Stimulated activated CD4-positive, alpha-beta T cell treated with anti-CD3 and anti-CD28 coated beads, Interleukin-2, amount 100 ng/mL, for 4 hours (primary cell): ENCODE data around the gene ALX4.

ENCODE experiments used
- DNase-seq: peaks from one replicate; pipeline ENCODE4 v3.0.0-alpha.2; 2020; ENCODE audit warnings: low read depth

Gene ALX4

GRCh38 chr11:44315947-44316658 is 6.2 kb upstream of the ALX4 start:
- DNase-seq, result no peak

- no peak for DNase-seq
Measured at GRCh38 chr11:44314733-44315132, 4.8 kb upstream of the ALX4 start.

GRCh38 chr11:44313761-44314489 is 4.0 kb upstream of the ALX4 start:
- DNase-seq, result no peak

- no peak for DNase-seq
Measured at GRCh38 chr11:44312876-44313275, 2.9 kb upstream of the ALX4 start.

GRCh38 chr11:44311339-44312261 is 1.7 kb upstream of the ALX4 start:
- no peak for DNase-seq

GRCh38 chr11:44310463-44311272 is 729 bp upstream of the ALX4 start:
- DNase-seq, result no peak

GRCh38 chr11:44310206-44310462 is 195 bp upstream of the ALX4 start:
- no peak for DNase-seq

- DNase-seq, result no peak
Measured at GRCh38 chr11:44308923-44309477, 939 bp downstream of the ALX4 start.

GRCh38 chr11:44308256-44308922 is 1.6 kb downstream of the ALX4 start:
- no peak for DNase-seq

GRCh38 chr11:44307340-44308099 is 2.4 kb downstream of the ALX4 start:
- no peak for DNase-seq

GRCh38 chr11:44306918-44307244 is 3.1 kb downstream of the ALX4 start:
- no peak for DNase-seq

- DNase-seq, result no peak
Measured at GRCh38 chr11:44306052-44306917, 3.7 kb downstream of the ALX4 start.

- DNase-seq, result peak; percentile 21
Measured at GRCh38 chr11:44305470-44306051, 4.4 kb downstream of the ALX4 start.

- DNase-seq, result no peak
Measured at GRCh38 chr11:44305026-44305469, 4.9 kb downstream of the ALX4 start.

- DNase-seq, result no peak
Measured at GRCh38 chr11:44304091-44305025, 5.6 kb downstream of the ALX4 start.

- no peak for DNase-seq
Measured at GRCh38 chr11:44303401-44303938, 6.5 kb downstream of the ALX4 start.

GRCh38 chr11:44301564-44302271 is 8.2 kb downstream of the ALX4 start:
- DNase-seq, result no peak
